ENCODE data around the gene ALDH1A1.

ALDH1A1 gene

DNA sequence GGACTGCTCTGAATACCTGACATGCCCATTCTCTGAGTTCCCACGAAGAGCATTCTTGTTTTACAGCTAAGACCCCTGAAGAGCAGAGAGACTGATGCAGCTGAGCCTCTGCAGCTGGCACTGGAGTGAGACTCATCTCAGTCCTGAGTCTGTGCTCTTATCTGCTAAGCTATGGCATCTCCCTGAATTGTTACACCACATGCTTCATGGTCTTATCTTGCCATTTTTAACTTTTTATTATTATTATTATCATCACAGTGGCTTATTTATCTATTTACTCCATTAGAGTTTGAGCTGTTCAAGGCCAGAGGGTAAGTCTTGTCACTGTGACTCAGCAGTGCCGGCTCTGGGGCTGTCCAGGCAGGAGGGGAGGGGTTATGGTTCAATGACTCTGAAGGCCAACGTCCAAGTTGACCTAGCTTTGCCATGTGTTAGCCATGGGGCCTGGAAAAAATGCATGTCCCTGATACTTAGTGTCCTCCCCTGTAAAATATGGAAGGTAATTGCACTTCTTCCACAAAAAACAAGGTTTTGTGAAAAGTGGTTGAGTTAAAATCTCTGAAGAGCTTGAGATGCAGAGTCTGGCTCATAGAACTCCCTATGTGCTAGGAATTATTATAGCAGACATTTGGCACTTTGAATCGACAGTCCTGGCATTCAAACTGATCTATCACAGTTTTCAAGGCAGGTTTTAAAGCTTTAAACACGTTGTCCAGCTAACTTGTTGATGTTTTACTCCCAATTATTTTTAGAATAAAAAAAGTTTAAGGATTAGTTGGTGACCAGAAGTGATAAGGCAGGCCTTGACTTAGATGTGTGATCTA is 94.6 kb downstream of the ALDH1A1 start:
- TF ChIP-seq, protein P1, sequence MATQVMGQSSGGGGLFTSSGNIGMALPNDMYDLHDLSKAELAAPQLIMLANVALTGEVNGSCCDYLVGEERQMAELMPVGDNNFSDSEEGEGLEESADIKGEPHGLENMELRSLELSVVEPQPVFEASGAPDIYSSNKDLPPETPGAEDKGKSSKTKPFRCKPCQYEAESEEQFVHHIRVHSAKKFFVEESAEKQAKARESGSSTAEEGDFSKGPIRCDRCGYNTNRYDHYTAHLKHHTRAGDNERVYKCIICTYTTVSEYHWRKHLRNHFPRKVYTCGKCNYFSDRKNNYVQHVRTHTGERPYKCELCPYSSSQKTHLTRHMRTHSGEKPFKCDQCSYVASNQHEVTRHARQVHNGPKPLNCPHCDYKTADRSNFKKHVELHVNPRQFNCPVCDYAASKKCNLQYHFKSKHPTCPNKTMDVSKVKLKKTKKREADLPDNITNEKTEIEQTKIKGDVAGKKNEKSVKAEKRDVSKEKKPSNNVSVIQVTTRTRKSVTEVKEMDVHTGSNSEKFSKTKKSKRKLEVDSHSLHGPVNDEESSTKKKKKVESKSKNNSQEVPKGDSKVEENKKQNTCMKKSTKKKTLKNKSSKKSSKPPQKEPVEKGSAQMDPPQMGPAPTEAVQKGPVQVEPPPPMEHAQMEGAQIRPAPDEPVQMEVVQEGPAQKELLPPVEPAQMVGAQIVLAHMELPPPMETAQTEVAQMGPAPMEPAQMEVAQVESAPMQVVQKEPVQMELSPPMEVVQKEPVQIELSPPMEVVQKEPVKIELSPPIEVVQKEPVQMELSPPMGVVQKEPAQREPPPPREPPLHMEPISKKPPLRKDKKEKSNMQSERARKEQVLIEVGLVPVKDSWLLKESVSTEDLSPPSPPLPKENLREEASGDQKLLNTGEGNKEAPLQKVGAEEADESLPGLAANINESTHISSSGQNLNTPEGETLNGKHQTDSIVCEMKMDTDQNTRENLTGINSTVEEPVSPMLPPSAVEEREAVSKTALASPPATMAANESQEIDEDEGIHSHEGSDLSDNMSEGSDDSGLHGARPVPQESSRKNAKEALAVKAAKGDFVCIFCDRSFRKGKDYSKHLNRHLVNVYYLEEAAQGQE (IDR thresholded peaks at IDR 0.05; ENCODE audit: insufficient read depth in 1 of 2, low read depth in 2 of 2, low read length in 2 of 2): no peak

DNA sequence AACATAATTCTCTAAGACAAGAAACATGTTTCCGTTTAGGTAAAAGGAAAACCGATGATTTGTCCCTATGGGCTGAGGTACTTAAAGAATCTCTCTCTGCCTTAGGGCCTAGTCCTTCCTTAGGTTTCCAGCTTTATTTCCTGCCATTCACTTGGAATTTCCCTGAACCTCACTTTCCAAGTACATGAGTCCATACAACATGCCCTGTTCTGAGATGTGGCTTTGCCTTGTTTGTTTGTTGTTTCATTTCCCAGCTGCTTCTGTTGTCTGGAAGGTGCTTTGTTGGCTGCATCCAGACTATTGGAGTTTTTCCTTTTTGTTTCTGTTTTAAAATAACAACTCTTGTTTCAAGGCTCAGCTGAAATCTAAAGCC is 95.2 kb downstream of the ALDH1A1 start:
- TF ChIP-seq POLR2AphosphoS5 (IDR thresholded peaks at IDR 0.05; ENCODE audit: low read depth, low read length) (no peak), SIN3A (IDR thresholded peaks at IDR 0.05; ENCODE audit: borderline replicate concordance, insufficient read depth, low read length) (no peak), TAF1 (IDR thresholded peaks at IDR 0.05; ENCODE audit: borderline replicate concordance, insufficient read depth, low read length) (no peak)

DNA sequence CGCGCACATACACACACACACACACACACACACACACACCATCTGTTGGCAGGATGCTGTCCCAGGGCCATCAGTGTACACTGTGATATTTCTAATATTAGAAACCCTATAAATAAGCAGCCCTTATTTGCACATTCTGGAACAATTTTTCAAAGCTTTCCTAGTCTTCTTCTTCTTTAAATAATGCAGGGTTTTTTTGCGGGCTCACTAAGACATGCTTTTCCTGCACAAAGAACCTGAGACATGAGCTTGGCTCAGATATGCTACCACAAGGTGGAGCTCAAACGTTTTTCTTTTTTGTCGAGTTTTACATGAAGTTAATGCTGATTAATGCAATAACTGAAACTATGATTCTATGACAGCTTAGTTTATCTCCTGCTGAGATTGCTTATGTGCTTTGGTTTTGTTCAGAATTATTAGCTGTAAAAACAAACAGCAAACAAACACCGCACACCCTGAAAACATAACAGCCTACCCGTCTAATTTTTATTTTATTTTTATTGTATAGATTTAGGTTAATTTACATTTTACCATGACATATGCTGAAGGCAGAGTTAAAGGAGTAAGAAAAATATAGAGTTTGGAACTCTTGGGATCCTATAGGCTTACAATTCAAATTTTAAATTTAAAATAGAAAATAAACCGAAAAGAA is 95.8 kb downstream of the ALDH1A1 start:
- TF ChIP-seq SIN3A (IDR thresholded peaks at IDR 0.05; ENCODE audit: borderline replicate concordance, insufficient read depth, low read length) (no peak), TAF1 (IDR thresholded peaks at IDR 0.05; ENCODE audit: borderline replicate concordance, insufficient read depth, low read length) (no peak), FOXP2 (optimal IDR thresholded peaks at IDR 0.05; ENCODE audit: borderline replicate concordance, extremely low read depth, extremely low read length, insufficient read depth) (no peak), POLR2AphosphoS5 (IDR thresholded peaks at IDR 0.05; ENCODE audit: low read depth, low read length) (no peak)
- TF ChIP-seq, protein P1 (IDR thresholded peaks at IDR 0.05; ENCODE audit: insufficient read depth in 1 of 2, low read depth in 2 of 2, low read length in 2 of 2): no peak

DNA sequence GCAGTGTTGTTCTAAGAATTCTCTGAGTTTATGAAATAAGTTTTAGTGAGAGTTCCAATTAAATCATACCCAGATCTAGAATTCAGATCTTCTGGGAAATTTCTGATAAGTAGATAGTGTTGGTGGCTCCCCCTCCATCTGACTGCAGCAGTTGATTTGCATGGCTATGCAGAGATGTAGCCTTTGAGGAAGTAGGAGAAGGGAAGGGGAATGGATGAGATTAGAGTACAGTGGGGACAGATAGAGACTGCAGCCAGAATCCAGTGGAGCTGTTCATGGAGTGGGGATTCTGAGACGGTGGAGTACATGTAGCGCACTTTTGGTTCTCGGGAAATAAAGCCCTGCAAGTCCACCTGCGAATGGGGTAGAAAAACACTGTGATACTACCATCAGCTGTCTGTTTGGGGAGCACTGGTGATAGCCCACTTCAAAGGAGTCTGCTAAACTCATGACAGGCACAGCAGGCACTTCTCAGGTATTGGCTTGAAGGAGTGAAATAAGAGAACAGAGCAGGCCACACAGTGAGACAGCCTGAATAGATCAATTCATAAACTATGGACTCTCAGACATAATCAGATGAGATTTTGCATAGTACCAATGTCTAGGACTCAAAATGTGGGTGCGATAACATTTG is 96.8 kb downstream of the ALDH1A1 start:
- TF ChIP-seq POLR2AphosphoS5 (IDR thresholded peaks at IDR 0.05; ENCODE audit: low read depth, low read length) (no peak), FOXP2 (optimal IDR thresholded peaks at IDR 0.05; ENCODE audit: borderline replicate concordance, extremely low read depth, extremely low read length, insufficient read depth) (no peak), SIN3A (IDR thresholded peaks at IDR 0.05; ENCODE audit: borderline replicate concordance, insufficient read depth, low read length) (no peak), TAF1 (IDR thresholded peaks at IDR 0.05; ENCODE audit: borderline replicate concordance, insufficient read depth, low read length) (no peak)
- TF ChIP-seq, protein P1 (IDR thresholded peaks at IDR 0.05; ENCODE audit: insufficient read depth in 1 of 2, low read depth in 2 of 2, low read length in 2 of 2): no peak

DNA sequence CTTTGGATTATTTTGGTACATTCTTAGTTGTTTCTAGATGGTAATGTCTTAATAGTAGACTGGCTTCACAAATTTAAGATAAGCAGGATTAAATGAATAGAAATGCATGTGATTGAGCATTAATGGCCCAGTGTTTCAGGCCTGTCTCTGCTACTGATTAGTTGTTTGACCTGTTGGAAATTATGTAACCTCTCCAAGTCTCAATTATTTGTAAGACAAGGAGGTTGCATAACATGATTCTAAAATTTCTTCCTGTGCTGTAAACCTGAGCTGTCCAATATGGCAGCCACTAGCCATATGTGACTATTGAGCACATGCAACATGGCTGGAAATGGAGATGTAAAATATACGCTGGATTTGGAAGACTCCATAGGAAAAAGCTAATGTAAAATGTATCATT is 97.5 kb downstream of the ALDH1A1 start:
- TF ChIP-seq FOXP2 (optimal IDR thresholded peaks at IDR 0.05; ENCODE audit: borderline replicate concordance, extremely low read depth, extremely low read length, insufficient read depth): no peak
- TF ChIP-seq SIN3A (IDR thresholded peaks at IDR 0.05; ENCODE audit: borderline replicate concordance, insufficient read depth, low read length): no peak
- TF ChIP-seq, protein P1 (IDR thresholded peaks at IDR 0.05; ENCODE audit: insufficient read depth in 1 of 2, low read depth in 2 of 2, low read length in 2 of 2): no peak
